HG03521 (cell line): Measurements from ENCODE around the gene ITPRID2.

Experiments
- ATAC-seq: cut with Tn5 transposase; IDR thresholded peaks from one replicate; pipeline ENCODE4 v1.9.1; 2021; ENCODE audit warnings: mild to moderate bottlenecking, moderate library complexity; ENCODE audit not compliant: unreplicated experiment

ITPRID2 gene

GRCh38 chr2:181891258-181891965 lies at the start of gene ITPRID2:
Gene ITPRID2 (plus strand): TSS chr2:181891730. CDS start chr2:181892067, 337 bp downstream.
- peak; percentile 94 for ATAC-seq

DNA sequence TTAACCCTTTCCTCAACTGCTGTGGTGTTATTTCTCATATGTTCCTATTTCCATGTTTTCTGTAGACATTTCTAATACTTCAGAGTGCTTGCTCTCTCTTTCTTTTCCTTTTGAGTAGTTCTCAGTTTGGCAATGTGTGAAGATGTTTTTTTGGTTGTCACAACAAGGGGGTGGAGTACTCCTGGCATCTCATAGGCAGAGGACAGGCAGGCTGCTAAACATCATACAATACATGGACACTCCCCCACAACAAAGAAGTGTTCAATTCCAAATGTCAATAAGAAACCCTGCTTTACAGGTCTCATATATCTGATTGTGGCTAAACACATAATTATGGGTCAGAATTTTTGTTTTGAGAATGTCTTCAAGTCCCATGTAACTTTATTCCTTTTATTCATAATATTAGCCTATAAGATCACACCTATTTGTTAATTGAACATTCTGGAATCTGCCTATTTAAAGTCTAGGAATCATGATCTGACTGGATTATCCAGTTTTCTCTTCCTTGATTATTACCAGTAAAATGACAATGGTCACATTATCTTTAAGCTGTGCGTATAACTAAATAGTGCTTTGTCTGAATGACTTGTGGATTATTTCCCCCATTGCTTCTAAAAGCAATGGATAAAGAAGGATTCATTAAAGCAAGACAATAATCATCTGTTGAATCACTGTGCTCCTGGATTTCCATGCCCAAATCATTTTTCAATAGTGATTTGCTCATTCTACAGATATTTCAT lies 46.8 kb upstream of the ITPRID2 start:
- ATAC-seq: no peak

GRCh38 chr2:181846399-181847197 lies 44.9 kb upstream of the ITPRID2 start:
- ATAC-seq: no peak

DNA sequence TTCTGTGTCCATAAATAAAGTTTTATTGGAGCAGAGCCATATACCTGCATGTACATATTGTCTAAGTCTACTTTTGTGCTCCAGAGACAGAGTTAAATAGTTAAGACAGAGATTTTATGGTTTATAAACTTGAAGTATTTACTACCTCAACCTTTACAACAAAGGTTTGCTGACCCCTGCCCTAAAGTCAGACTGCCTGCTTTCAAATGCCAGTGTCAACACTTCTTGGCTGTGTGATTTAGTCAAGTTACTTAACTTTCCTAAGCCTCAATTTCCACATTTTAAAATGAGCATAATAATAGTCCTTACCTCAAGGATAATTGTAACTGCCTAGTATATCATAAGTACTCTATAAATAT lies 44.4 kb upstream of the ITPRID2 start:
- ATAC-seq: no peak

DNA sequence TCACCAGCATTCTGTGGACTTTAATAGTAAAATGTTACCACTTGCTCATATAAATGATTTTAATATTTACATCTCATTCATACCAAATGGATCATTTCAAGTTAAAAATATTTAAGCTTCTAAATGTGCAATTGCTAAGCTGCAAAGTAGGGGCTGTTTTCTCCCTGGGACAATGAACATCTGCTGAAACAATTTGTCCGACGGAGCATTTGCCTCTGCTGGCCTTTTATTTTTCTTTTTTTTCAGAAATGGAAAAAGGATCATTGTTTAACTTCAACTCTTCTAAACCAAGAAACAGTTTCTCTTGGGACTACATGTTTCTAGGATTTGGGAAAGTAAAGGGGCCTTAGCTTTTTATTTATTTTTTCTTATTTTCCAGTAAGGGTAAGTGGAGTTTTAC lies 43.8 kb upstream of the ITPRID2 start:
- ATAC-seq: no peak

- no peak for ATAC-seq
These were observed 43.2 kb upstream of the ITPRID2 start for GRCh38 chr2:181848261-181848886.

DNA sequence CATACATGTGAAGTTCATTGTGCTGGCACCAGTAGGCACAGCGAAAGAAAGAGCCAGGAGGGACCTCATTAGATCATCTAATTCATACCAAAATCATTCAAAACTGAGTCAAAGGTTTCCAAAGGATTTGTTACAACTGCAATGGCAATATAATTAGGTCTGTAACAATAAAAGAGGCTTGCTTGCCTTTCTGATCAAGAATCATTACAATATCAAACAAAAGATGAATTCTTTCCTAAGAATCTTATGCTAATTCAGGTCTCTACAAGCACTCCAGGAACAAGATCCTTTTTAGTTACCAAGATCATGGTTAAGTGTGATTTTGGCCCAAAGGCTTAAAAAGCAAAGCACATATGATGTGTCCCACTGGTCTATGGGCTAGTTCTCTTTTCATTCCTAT lies 41.9 kb upstream of the ITPRID2 start:
- no peak for ATAC-seq

GRCh38 chr2:181850936-181851560 lies 40.5 kb upstream of the ITPRID2 start:
- peak; percentile 60 for ATAC-seq

GRCh38 chr2:181851726-181852125 lies 39.8 kb upstream of the ITPRID2 start:
- no peak for ATAC-seq

- ATAC-seq: no peak
These were observed 37.8 kb upstream of the ITPRID2 start for GRCh38 chr2:181853696-181854095.

DNA sequence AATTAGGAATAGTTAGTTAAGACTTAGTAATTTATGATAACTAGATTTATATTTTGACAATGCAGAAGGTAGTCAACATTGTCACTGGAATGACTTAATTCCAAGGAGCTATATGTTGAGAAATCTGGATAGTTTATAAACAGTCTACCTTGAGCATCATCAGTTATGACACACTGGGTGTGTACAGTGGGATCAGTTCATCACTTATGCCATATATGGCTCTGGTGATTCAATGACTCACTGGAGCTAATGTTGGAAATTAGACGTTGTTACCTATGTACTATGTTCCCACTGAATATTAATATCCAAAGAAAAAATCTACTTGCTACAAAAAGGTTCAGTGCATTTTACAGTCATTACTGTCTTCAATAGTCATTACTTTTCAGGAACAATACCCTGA lies 34.0 kb upstream of the ITPRID2 start:
- ATAC-seq: no peak

- no peak for ATAC-seq
These were observed 32.9 kb upstream of the ITPRID2 start for GRCh38 chr2:181858600-181858999.

- ATAC-seq: no peak
These were observed 32.4 kb upstream of the ITPRID2 start for GRCh38 chr2:181859123-181859522.

GRCh38 chr2:181859803-181860202 lies 31.7 kb upstream of the ITPRID2 start:
- no peak for ATAC-seq

DNA sequence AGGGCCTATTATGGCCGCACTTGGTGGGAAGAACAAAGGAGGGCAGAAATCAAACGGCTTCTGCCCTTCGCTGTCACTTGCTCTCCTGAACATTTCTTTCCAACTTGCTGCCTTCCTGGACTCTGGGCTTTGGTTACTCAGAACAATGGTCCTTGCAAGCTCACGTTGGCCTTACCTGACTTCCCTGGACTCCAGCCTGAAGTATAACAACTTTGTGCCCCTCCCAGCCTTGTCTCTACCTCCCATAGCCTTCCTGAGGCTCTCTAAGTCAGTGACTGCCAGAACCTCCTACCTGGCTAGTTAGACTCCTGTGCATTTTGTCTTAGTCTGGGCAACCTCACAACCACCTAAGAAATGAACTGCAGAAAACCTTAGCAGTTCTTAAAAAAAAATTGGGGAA lies 30.2 kb upstream of the ITPRID2 start:
- no peak for ATAC-seq

GRCh38 chr2:181862583-181863281 lies 28.8 kb upstream of the ITPRID2 start:
- ATAC-seq: no peak

- no peak for ATAC-seq
These were observed 19.4 kb upstream of the ITPRID2 start for GRCh38 chr2:181872178-181872577.

GRCh38 chr2:181876614-181877063 lies 14.9 kb upstream of the ITPRID2 start:
- ATAC-seq: no peak

DNA sequence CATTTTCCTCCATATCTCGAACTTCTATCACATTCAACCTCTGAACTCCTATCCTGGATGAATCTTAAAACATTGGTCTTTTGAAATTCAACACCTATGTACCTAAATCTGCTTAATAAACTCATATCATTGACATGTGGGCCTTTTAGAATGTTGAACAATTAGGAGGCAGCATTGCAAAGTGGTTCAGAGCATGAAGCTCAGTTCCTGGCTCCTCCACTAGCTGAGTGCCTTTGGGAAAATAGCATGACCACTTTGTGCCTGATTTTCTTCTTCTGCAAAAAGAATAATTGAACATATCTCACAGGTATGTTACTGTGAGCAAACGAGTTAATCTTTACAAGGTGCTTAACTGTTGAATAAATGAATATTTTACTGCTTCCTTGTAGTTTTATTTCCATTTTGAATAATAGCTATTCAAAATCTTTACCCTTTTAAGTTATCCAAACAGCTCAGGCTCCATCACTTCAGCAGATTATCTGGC lies 14.3 kb upstream of the ITPRID2 start:
- ATAC-seq: no peak

DNA sequence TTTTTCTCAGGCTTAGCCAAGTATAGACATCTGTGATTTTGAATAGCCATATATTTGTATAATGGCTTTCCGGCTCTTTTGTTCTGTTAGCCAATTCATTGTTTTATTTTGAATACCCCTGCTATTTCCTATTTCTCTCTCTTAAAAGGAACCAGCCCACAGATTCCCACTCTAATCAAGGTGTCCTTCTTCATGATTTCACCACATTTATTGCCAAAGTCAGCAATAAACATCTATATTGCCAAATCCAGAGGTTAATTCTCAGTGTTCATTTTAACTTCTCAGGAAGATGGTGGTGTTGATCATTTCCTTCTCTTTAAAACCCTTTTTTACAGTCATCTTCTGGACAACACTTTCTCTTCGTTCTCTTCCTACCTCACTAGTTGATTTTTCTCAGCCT lies 13.1 kb upstream of the ITPRID2 start:
- no peak for ATAC-seq
